ENCODE results near the gene NTN1. TPM values are rescaled to one million over a fixed set of nuclear protein-coding genes. Genes with fewer than 3 reads are reported as not detected.
A peak's percentile ranks its signal among the peaks of the same experiment; 100 is the strongest.

Gene NTN1
- polyA plus RNA-seq, 3 donors, result 3.3 to 12.0 (median 7.9) TPM

DNA sequence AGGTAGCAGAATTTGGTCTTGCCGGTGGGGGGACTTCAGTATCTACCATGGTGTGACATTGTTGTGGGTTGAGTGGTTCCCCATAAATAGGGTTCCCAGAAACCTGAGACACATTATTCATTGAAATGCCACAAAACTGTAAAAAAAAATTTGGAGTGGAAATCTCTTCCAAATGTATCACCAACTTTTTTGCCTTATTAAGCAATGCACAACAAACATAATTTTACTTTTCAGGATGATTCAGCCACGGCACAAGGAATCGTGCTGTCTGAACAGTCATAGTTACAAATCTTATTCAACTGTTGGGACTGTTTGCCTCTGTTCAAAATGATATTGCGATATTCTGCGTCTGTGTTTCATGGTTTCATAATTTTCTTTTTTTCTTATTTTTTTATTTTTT, 181.2 kb downstream of the NTN1 start:
- no peak for DNase-seq (ENCODE audit: extremely low read depth in 1 of 11, low read depth in 9 of 11, low spot score in 4 of 11)

DNA sequence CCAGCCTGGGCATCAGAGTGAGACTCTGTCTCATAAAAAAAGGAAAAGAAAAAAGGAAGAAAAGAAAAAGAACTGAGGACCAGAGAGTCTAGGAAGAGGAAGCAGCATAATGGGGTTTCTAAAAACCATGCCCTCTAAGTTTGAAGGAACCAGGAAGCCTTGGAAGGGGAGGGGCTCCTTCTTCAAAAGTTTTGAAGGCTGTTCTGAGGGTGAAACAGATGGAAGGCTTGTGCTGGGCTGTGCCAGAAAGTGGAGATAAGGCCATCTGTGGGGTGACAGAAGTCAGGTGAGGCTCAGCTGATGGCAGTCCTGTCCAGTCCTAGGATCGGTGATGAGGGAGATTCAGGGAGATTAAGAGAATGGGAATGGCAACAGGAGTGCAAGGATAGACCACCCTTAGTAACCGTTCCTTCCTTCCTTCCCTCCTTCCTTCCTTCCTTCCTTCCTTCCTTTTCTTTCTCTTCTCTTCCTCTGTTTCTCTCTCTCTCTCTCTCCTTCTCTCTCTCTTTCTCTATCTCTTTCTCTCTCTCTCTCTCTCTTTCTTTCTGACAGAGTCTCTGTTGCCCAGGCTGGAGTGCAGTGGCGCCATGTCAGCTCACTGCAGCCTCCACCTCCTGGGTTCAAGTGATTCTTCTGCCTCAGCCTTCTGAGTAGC, 182.6 kb downstream of the NTN1 start:
- DNase-seq (ENCODE audit: extremely low read depth in 1 of 11, low read depth in 9 of 11, low spot score in 4 of 11), result no peak

DNA sequence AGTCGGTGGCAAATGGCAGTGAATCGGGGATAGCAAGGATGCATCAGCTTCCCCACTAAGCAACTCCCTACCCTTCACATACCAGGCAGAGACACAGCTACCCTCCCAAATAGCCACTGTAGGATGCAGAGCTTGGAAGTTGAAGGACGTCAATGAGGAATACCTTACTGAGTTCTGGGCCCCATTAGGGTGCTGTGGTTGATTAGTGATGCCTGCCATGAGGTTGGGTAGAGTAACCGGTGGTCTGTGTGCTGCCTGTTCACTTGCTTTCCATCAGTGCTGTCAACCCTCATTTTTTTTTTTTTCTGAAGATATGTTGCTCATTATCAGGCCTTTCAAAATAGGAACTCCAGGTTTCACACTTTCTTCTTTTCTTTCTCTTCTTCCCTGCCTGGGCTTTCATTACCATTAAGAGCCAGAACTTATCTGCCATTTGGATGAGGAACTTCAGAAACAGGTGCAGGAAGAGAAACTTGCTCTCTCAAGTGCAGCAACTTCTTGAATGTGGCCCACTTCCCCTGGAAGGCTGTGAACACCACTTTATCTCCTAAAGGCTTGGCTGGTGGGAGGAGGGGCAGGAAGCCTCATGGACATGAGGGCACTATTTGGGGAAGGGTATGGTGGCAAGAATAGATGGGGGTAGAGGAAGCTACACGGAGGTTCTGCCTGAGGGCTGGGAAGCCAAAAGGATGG, 183.5 kb downstream of the NTN1 start:
- no peak for DNase-seq (ENCODE audit: extremely low read depth in 1 of 11, low read depth in 9 of 11, low spot score in 4 of 11)

DNA sequence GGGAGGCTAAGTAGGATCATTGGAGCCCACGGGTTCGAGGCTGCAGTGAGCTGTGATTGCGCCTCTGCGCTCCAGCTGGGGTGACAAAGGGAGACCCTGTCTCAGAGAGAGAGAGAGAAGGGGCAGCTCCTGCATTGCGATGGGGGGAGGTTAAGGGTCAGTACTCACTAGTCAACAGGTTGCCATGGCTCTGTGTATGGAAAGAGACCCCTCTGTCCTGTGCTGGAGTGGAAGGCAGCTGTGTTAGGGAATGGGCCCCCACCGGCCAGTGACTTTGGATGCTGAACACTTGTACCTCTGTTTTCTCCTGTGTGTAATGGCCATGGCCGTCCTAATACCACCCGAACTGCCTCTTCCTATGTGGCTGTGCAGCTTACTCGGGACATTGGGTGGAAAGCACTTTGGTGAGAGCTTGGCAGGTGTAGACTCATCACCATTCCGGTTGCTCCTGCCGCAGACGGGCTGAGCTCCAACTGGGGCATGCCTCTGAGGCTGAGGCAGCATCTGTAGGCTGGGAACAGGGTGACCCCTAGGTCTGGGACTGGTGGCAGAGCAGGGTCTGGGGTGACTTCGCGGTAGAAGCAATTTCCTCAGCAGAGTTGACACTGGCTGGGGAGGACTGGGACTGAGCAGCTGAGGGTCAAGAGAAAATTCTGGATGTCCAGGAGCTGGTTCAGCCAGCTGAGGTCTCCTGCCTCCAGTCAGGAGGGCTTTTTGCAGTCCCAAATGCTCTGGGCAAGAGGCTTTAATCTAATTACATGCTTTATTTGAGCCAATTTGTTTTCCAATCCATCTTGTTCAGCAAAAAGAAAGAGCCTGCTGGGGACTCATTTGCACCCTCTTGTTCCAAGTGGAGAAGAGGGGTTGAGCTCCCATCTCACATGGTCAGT, 184.5 kb downstream of the NTN1 start:
- no peak for DNase-seq (ENCODE audit: extremely low read depth in 1 of 11, low read depth in 9 of 11, low spot score in 4 of 11)

DNA sequence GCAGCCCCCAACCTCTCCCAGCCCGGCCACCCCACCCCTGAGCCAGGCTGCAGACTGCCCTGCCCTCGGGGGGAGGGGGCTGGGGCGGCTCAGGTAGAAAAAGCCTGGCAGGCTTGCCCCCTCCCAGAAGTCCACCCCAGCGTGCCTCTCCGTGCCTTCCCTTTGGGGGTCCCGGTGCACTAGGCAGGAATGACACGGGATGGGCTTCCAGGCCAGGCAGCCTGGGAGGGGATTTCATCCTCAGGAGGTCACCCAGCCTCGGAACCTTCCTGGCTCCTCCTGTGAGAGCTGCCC, 185.0 kb downstream of the NTN1 start:
- no peak for DNase-seq (ENCODE audit: extremely low read depth in 1 of 11, low read depth in 9 of 11, low spot score in 4 of 11)

DNA sequence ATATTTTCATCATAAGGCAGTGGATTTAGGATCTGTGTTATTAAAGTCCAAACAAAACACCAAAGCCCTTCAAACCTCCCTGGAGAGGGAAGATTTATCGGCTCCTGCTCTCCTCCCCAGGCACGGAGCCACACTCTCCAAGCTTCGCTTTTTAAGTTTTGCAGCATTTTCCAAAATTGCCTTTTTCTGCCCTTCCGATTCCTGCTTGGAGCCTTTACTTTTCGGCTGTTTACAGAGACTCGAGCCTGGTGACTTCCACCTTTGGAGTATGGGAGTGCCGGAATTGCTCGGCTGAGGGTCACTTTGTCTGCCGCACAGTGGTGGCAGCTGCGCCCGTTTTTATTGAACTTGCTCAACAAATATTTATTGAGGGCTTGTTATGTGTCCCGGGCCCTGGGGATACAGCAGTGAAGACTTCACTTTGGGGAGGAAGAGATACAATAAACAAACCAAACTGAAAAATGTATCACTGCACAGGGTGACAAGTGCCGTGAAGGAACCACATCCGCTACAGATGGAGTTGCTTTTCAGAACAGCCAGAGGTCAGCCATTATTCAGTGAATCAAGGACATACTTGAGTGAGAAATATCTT, 185.5 kb downstream of the NTN1 start:
- peak in 6 of 11 donors; percentile 8 to 40 (median 16) for DNase-seq (ENCODE audit: extremely low read depth in 1 of 11, low read depth in 9 of 11, low spot score in 4 of 11)

DNA sequence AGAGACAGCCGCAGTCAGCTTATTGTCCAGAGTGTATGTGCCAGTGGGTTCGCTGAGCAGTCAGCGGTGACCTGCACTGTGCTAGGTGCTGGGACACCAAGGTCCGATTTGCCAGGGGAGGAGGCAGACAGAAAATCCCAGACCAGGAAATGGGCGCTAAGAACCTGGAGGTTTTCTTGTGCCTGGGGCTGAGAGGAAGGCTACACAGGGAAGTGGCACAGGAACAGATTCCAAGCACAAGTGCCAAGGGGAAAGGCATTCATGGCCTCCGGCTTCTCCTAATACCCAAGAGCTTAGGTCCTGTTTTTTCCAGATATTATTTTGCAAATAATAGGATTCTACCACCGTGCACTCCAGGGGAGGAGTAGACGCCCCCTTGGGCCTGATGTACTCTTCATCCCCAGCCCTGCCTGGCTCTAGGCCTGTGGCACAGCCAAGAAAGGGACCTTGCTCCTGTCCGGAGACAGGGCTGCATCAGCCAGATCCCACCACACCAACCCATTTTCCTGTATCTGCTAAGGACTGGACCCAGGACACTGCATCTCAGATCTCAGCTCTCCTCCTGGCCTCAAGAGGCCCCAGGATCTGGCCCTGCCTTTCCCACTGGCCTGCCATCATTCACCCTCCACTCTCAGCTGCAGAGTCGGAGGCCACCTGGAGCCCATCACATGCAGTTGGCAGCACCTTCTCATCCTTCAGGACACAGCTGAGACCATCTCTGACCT, 187.2 kb downstream of the NTN1 start:
- no peak for DNase-seq (ENCODE audit: extremely low read depth in 1 of 11, low read depth in 9 of 11, low spot score in 4 of 11)

DNA sequence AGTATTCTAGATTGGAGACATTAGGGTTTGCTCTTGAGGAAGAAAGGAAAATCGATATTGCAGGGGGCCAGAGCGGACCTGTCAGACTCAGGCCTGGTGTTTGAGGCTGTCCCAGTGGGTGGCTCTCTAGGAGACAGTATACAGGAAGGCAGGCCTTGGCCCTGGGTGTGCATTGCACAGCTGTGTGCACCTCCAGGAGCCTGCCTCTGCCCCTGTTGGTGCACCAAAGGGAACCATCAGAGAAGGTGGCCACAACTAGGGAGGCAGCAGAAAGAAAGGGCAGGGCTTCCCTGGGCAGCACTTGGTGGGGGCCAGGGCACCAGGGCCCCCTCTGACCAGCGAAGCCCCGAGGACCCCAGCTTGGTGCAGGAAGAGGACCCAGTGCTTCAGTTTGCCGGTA, 188.0 kb downstream of the NTN1 start:
- no peak for DNase-seq (ENCODE audit: extremely low read depth in 1 of 11, low read depth in 9 of 11, low spot score in 4 of 11)

DNA sequence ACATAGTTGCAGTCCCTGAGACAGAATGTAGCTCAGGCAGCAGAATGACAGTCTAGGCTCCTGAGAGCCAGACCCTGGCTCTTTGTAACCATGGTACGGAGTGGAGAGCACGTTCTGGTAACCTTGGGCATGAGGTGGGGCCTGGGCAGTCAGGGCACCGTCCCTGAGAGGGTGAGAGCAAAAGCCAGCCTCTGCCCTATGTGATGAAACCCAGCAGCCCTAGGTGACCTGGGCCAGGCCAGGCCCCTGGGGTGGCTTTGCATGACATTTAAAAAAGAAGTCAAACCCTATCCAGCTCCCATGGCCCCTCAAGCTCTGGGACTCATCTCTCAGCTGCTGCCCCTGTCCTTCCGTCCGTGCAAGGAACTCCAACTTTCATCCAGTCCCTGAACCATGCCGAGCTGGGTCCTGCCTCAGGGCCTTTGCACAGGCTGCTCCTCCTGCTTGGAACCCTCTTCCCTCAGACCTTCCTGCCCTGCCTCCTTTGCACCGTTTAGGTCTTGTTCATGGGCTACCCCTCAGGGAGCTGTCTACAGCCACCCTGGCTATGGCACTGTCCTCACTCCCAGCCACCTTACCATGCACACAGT, 188.6 kb downstream of the NTN1 start:
- DNase-seq (ENCODE audit: extremely low read depth in 1 of 11, low read depth in 9 of 11, low spot score in 4 of 11), result no peak

DNA sequence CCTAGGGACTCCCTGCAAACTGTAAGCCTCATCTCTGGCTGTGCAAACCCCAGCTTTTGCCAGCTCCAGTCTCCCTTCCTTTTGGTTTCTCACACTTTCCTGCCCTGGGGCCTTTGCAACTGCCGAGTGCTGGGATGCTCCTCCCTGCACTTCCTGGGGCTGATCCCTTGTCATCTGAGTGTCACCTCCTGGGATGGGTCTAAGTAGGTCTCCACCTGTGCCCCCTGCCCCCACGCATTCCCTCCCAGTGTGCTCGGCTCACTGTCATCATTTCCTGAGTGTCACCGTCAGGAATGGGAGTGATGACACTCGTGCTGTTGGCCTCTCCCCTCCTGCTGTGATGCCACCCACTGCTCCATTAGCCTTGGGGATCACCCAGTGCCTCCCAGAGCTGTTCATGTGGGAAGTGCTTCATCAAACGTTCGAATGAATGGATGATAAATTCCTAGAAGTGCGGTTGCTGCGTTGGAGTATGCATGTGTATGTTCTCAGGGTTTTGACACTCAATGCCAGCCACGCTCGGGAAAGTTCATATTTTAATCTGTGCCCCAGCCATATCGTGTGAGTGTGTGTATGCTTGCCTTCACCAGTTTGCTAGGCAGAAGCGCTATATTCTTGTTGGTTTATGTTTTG, 189.9 kb downstream of the NTN1 start:
- no peak for DNase-seq (ENCODE audit: extremely low read depth in 1 of 11, low read depth in 9 of 11, low spot score in 4 of 11)

DNA sequence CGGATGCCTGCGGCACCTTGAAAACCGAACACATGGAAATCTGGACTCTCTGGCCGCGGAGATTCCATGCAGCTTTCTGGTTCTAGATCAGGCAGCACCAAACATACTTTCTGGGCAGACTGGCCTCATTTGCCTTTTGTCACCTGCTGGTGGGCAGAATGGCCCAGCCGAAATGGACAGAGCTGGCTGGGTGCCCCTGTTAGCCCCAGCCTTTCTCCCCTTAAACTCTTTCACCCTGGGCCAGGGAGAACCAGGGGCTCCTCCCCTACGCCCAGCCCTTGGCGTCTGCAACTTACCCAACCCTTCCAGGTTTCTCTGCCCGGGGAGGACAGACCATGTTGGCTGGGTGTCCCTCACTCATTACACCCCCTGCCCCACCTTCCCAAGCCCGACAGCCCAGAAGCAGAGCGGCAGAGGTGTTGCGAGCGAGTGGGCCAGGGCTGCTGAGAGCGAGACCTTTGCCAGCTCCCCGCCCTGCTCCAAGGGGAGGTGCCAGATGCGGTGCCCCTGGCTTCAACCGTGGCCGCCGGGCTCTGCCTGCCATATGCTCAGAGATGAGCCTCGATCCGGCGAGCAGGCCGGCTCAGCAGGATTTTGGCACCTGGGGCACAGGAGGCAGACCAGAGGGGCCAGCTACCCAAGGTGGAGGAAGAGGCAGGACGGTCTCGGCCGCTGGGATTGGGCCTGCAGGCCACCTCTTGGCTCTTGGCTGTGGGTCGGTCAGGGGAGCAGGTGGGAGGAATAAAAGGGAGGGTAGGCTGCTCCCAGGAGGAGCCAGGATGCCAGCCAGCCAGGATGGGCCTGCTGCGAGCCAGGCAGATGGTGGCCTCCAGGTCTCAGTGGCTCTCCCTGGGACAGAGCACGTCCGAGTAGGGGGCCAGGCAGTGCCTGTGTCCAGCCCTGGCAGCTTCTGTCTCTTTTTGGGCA, 191.3 kb downstream of the NTN1 start:
- no peak for DNase-seq (ENCODE audit: extremely low read depth in 1 of 11, low read depth in 9 of 11, low spot score in 4 of 11)

DNA sequence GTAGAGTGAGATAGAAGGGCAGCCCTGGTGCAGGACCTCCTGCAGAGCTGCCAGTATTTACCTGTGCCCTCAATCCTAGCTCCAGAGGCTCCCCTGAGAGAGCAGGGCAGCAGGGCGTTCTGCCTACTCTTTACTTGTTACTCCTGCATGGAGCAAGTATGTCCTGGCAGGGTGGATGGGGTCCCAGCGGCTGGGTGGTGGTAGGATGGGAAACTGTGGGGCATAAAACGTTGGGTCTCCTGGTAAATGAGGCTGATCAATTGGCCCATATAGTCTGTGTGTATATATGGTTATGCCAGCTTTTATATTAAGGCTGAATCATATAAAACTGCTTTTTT, 192.0 kb downstream of the NTN1 start:
- no peak for DNase-seq (ENCODE audit: extremely low read depth in 1 of 11, low read depth in 9 of 11, low spot score in 4 of 11)

DNA sequence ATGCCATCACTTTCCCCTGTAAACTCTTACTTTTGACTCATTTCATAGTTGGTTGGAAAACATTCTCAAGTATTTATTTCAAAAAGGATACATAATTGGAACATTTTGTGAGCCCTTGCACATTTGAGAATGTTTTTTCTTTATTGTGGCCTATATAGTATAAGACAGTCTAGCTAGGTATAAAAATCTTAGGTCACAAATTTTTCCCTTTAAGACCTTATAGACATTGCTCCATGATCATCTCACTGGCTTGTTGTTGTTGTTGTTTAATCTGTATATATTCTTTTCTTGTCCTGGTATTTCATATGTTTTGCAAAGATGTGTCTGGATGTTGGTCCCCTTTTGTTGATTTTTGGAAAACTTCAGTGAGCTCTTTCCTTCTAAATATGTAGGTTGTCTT, 194.2 kb downstream of the NTN1 start:
- DNase-seq (ENCODE audit: extremely low read depth in 1 of 11, low read depth in 9 of 11, low spot score in 4 of 11), result no peak

DNA sequence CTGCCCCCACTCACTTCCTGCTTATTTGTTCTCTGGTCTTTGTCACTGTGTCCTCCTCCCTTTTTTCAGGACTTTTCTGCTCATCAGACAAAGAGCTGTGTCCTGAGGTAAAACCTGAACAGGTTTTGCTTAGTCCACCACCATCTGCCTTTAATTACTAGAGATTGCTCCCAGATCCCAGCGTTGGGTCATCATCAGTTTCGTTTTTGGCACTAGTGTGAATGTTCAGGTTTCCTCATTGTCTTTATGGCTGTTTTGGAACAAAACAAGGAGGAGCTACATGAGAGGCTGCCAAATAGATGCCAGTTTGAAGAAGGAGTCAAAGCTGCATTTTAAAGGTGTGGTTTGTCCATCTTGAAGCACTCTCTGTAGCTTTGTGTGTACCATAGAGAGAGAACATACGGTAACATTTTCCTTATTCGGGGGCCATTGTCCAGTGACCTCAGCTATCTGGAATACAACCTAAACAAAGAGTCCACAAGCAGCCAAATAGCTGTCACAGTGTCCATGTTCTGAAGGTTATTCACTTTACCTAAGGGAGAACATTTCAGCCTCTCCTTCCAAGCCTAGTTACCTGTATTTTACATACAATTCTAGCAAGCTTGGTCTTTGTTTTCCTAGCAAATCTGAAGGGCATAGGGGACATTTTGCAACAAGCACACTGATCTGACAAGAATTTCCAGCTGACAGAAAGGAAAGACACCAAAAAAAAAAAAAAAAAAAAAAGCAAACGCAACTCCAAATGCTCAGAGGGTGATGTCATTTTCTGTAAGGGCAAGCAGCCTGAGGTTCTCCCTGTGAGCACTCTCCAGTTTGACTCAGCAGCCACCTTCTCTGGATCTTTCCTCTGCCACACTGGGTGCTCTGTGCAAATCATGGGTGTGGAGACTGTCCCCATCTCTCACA, 196.1 kb downstream of the NTN1 start:
- DNase-seq (ENCODE audit: extremely low read depth in 1 of 11, low read depth in 9 of 11, low spot score in 4 of 11), result no peak

DNA sequence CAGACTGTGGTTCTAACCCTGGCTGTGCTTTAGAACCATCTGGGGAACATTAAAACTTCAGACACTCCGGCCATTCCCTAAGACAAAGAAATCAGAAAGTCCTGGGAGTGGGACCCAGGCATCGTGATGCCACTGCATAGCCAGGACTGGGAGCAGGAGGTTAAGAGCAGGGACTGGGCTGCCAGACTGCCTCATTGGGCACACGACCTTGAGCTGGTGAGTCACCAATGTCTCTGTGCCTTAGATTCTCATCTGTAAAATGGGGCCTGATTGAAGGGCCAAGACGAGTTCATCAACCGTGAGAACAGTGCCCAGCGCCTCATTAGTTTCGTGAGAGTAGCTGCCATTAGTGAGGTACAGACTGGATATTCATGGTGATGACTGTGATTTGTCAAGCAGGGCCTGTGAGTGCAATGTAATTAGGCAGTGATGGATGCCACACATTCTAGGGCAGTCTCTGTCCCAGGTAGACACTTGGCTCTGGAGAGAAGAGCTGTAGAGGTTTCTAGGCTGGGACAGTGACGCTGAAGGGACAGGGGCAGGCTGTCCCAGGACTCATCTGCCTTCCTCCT, 196.8 kb downstream of the NTN1 start:
- no peak for DNase-seq (ENCODE audit: extremely low read depth in 1 of 11, low read depth in 9 of 11, low spot score in 4 of 11)

DNA sequence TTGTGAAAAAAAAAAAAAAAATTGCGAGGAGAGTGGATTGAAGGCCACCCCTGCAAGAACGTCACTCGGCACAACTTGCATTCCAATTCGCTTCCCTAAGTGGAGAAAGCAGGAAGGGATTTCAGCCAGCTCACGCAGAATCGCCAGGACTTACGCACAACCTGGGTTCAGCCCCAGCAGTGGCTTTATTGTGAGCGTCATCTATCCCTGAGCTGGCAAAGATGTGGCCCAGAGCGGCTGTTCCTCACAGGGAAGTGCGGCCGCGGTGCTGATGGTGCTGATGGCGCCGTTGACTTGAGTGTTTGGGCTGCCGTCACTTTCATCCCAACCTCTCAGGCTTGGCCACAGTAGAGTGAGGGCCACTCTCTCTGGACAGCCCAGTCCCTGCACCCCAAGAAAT, 197.6 kb downstream of the NTN1 start:
- DNase-seq (ENCODE audit: extremely low read depth in 1 of 11, low read depth in 9 of 11, low spot score in 4 of 11), result no peak

Measured in renal cortex interstitium (tissue), 11 donors.